ENCODE results near the gene SYTL2.

SYTL2 gene

GRCh38 chr11:85732965-85733364 is 78.0 kb downstream of the SYTL2 start:
- no peak for DNase-seq (ENCODE audit: low spot score)

- no peak for DNase-seq (ENCODE audit: low spot score)
These were observed 84.6 kb downstream of the SYTL2 start for GRCh38 chr11:85726381-85726780.

- no peak for DNase-seq (ENCODE audit: low spot score)
These were observed 85.3 kb downstream of the SYTL2 start for GRCh38 chr11:85725510-85726258.

- DNase-seq (ENCODE audit: low spot score): no peak
These were observed 86.0 kb downstream of the SYTL2 start for GRCh38 chr11:85724748-85725465.

- DNase-seq (ENCODE audit: low spot score): no peak
These were observed 87.9 kb downstream of the SYTL2 start for GRCh38 chr11:85723088-85723487.

- no peak for DNase-seq (ENCODE audit: low spot score)
These were observed 89.8 kb downstream of the SYTL2 start for GRCh38 chr11:85721191-85721590.

- peak; percentile 82 for DNase-seq (ENCODE audit: low spot score)
These were observed 91.7 kb downstream of the SYTL2 start for GRCh38 chr11:85718991-85719807.

GRCh38 chr11:85718126-85718943 is 92.6 kb downstream of the SYTL2 start:
- DNase-seq (ENCODE audit: low spot score): peak; percentile 64

- peak; percentile 42 for DNase-seq (ENCODE audit: low spot score)
These were observed 93.5 kb downstream of the SYTL2 start for GRCh38 chr11:85717429-85717828.

- DNase-seq (ENCODE audit: low spot score): no peak
These were observed 98.0 kb downstream of the SYTL2 start for GRCh38 chr11:85712953-85713352.

GRCh38 chr11:85710917-85711316 is 100.0 kb downstream of the SYTL2 start:
- DNase-seq (ENCODE audit: low spot score): no peak

- DNase-seq (ENCODE audit: low spot score): no peak
These were observed 100.8 kb downstream of the SYTL2 start for GRCh38 chr11:85709941-85710702.

GRCh38 chr11:85705800-85706199 is 105.1 kb downstream of the SYTL2 start:
- DNase-seq (ENCODE audit: low spot score): no peak

- no peak for DNase-seq (ENCODE audit: low spot score)
These were observed 106.0 kb downstream of the SYTL2 start for GRCh38 chr11:85704967-85705366.

GRCh38 chr11:85699957-85700741 is 110.8 kb downstream of the SYTL2 start:
- no peak for DNase-seq (ENCODE audit: low spot score)

GRCh38 chr11:85698195-85698594 is 112.7 kb downstream of the SYTL2 start:
- DNase-seq (ENCODE audit: low spot score): no peak

- no peak for DNase-seq (ENCODE audit: low spot score)
These were observed 113.2 kb downstream of the SYTL2 start for GRCh38 chr11:85697747-85698146.

- no peak for DNase-seq (ENCODE audit: low spot score)
These were observed 115.4 kb downstream of the SYTL2 start for GRCh38 chr11:85695546-85695945.

- peak; percentile 77 for DNase-seq (ENCODE audit: low spot score)
These were observed 116.5 kb downstream of the SYTL2 start for GRCh38 chr11:85694385-85694980.
